VCaP (cell line): ENCODE results near the gene ACRV1.

Source experiments
- H3K27ac ChIP-seq: fragments of 450-650 bp; 2 replicates; pipeline ENCODE4 v1.5.1; 2017
- CTCF ChIP-seq: fragments of 450-650 bp; conservative IDR thresholded peaks from 2 replicates; pipeline ENCODE4 v1.5.1; 2017; ENCODE audit warnings: mild to moderate bottlenecking, moderate library complexity

ACRV1 gene

GRCh38 chr11:125692887-125693286 is 12.2 kb upstream of the ACRV1 start:
- TF ChIP-seq CTCF, result no peak
- H3K27ac ChIP-seq, result no peak overlapping the region

GRCh38 chr11:125690006-125690405 is 9.4 kb upstream of the ACRV1 start:
- TF ChIP-seq CTCF, result no peak
- H3K27ac ChIP-seq, result no peak overlapping the region

- TF ChIP-seq CTCF, result no peak
- H3K27ac ChIP-seq, result no peak overlapping the region
Measured at GRCh38 chr11:125689274-125689859, 8.7 kb upstream of the ACRV1 start.

- no peak overlapping the region for H3K27ac ChIP-seq
- TF ChIP-seq CTCF, result no peak
Measured at GRCh38 chr11:125688632-125689031, 8.0 kb upstream of the ACRV1 start.

- TF ChIP-seq CTCF, result no peak
- no peak overlapping the region for H3K27ac ChIP-seq
Measured at GRCh38 chr11:125688066-125688465, 7.4 kb upstream of the ACRV1 start.

GRCh38 chr11:125685228-125685627 is 4.6 kb upstream of the ACRV1 start:
- no peak for TF ChIP-seq CTCF
- no peak overlapping the region for H3K27ac ChIP-seq

- H3K27ac ChIP-seq, result no peak overlapping the region
- TF ChIP-seq CTCF, result no peak
Measured at GRCh38 chr11:125679837-125680236, 810 bp downstream of the ACRV1 start.
